ENCODE measurements around the gene CABLES1.
"Not testable (repeated sequence)": the region's sequence is repeated elsewhere in the genome, so short reads cannot be mapped to it uniquely, and the experiment has no call there.

CABLES1 gene

DNA sequence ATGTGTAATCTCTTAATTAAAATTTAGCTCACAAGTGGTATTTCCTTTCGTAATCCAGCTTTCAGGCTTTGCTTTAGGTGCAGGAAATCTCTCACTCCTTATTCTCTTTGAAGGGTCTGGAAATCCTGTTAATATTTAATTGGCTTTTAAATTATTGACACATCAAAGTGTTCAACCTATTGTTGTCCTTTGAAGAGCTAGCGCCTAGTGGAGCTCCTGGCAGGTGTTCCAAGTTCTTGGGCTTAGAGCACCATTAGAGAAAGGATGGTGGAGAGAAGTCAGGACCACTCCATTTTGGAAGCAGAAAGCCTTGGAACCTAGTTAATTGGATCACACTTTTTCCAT lies 92.4 kb downstream of the CABLES1 start:
- no peak for DNase-seq

DNA sequence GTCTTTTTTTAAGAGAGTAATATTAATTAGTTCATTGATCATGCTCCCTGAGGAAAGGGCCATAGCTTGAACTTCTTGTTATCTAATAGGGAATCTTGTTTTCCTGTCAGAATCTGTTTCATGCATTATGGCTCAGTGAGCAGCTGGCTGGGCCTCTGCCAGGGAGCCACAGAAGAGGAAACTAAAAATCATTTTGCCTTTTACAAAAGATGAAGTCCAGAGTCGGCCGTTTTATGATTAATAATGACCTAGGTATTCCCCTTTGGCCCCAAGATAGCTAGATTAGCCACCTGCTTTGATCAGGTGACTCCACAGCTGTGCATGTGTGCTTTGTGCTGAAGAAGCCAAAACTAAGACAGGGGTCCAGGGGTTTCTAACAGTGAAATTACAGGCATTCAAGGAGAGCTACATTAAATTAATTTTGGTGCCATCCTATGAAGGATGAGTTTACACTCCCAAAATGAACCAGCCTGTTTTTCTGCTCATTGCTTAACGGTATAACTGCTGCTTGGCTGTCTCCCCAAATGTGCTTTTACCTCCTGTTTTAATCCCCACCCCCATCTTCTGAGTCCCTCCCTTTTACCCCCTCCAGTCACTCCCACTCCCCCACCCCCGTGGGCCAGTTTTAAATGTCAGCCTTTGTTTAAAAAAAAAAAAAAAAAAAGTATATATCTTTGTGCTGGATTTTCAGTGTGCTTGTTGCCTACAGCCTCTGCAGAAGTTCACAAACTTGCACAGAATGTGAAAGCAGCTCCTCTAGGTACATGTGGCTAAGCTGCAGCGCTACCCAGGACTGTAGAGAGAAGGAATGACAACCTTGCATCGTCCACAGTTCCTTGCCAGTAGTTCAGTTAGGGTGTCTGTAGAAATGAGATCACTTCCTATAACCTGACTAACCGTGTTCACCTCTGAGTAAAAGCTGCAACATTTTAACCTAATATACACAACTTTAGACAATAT lies 93.1 kb downstream of the CABLES1 start:
- DNase-seq = peak; percentile 55

DNA sequence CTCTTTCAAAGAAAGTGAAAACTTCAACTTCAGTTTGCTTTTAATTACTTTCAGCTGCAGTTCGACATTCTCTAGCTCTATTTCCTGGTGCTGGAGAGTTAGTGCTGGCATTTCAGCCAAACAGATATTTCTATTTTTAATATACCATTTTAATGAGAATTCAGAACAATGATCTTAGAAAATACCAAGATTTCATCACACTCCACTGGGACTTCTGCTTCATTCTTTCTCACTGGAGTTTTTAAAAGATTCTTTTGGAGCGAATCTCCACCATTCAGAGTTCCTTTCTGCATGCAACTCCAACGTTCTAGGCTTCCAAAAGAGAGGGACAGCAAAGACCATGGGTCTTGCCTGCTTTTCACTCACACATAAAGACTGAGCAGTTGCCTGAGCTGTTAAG lies 94.2 kb downstream of the CABLES1 start:
- DNase-seq = no peak

DNA sequence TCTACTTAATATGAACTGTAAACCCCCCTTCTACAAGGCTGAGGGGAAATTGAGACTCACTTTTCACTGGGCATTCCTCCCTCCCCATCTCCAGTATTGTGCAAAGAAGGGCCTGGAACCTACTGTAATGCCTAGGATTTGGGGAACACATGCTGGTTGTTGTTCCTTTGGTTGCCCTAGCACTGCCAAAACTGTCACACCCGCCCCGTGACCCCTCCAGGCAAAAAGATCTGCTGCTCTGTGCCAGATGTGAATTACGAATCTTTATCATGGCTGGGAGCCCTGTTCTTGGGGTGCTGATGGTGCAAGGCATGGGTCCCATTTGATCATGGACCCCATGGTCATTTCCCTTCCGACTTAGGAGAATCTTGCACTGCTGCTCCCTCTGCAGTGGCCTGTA lies 95.4 kb downstream of the CABLES1 start:
- DNase-seq = no peak

DNA sequence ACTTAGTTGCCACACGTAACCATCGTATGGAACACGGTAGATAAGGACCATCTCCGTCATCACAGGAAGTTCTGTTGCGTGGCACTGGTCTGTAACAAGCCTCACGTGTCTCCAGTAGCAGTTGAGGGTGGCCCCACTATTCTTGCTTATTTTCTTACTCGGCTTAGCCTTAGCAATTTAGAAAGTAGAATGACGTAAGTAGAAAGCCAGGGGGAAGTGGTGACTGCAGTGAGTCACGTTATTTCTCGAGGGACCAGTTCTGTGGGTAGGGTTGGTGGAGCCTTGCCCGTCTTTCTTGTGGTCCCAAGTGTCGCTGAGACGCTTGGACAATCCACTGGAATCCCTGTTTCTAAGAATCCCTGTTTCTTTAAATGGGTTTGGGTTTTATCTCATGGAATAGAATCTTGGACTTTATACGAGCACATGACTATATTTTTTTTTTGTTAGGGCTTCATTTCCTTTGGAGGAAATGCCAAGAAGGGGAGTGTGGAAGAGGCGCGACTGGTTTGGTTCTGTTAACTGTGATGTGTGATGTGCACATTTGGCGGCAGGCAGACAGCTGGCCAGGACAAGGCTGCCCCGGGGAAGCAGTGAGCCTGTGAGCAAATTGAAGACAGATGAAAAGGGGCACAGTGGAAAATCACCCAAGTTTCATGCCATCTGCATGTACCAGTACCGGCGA lies 96.2 kb downstream of the CABLES1 start:
- DNase-seq = peak; percentile 100

DNA sequence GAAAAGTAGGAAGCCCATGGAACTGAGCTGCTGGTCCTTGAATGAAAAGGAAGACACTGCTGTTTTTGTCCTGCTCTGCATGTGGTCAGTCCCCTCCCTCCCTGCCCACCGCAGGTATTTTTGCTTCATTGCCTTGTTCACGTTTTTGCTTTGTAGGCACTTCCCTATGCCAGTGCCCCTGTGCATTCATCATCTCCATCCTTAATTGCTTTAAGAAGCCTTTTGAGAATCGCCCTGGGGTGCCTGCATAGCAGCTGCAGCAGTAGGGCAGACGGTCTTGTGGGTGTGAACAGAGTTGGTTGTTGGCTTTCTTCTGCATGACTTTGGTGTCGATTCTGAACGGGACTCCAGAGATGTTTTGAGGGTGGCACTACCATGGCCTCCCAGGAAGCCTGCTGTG lies 97.0 kb downstream of the CABLES1 start:
- no peak for DNase-seq

DNA sequence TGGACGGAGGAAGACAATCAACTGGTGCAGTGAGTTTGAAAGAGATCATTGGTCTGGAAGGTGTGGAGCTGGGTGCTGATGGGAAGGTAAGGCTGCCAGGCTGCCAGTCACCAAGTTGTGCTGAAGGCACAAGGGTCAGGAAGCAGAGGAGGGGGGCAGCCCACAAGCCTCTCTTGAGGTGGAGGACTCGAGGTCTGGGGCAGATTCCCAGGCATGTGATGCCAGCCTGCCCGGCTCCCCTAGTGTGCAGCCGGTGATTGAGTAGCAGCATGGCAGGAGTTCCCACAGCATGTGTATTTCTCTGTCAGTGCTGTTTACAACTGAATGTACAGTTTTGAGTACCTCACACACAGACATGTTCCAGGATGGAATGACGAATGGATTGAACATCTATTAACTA lies 99.3 kb downstream of the CABLES1 start:
- no peak for DNase-seq

DNA sequence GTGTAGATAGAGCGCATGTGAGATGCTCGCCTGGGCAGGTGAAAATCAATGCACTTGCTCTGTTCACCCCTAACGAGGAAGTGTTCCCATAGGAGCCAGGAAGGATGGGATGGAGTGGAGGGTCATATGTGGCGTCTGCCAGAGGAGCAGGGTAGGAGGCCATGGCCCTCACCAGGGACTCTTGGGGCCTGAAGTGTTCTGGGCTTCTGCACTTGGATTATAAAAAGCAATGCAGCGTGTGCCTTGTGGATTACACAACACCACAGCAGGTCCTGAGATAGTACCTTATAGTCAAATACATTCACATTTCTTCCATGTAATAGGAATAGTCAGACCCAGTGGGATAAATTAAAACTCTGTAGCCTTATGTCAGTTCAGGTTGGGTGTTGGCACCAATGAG lies 100.1 kb downstream of the CABLES1 start:
- DNase-seq = no peak

DNA sequence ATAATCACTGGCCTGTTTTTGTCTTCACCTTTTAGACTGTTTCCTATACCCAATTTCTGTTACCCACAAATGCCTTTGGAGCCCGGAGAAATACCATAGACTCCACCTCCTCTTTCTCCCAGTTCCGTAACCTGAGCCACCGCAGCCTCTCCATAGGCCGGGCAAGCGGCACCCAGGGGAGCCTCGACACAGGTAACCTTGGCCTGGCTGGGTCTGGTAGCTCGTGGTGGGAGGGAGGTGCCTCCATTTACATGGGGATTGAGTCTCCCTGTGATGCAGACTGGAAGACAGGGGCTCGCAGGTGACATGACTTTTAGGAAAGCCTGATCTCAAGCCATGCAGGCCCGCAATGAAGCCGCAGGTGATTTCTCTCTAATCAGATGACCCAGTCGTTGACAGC lies 100.6 kb downstream of the CABLES1 start:
- no peak for DNase-seq

DNA sequence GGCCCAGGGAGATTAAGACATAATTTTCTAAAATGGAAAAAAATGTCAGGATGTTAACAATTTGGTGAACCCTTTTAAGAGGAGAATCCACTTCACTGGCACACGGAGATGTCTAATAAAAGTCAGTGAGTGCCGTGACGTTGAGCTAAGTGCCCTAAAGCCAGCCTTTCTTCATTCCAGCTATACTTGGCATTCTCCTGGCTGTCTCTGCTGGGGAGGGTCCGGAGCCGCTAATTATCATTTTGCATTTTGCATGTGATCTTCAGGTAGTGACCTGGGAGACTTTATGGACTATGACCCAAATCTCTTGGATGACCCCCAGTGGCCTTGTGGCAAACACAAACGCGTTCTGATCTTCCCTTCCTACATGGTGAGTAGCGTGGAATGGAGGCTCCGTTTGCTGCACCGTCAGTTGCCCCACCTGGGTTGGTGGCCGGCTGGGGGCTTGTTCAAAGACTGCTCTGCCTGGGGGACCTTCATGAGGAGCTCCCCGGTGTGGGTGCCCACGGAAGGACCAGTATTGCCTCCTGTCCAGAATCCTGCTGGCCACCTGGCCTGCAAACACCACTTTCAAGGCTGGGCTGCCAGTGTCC lies 101.7 kb downstream of the CABLES1 start:
- no peak for DNase-seq

DNA sequence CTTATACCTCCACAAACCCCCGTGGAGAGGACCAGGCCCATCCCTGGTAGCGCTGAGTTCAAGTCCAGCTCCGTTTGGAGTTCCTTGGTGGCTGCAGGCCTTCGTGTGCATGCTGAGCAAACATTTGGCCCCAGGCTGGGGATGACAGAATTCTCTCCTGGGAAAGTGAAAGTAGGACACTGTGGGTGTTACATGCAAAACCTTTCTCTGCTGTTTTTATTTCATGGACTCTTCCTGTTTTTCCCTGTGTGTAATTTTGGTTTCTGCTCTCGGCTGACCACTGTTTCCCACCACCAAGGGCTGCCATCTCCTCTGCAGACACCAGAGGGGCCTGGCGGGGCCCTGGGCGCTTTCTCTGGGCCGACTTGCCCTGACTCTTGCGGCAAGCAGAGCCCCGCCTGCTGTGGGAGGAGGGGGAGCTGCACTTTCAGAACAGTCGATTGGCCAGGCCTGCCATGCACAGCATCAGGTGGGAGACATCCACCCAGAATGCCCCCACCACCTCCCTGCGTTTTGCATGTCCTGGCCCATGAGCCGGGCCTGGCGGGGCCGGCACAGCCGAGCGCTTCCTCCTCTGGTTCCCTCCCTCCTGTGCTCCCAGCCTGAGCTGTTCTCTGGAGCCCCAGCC lies 102.4 kb downstream of the CABLES1 start:
- DNase-seq = no peak

DNA sequence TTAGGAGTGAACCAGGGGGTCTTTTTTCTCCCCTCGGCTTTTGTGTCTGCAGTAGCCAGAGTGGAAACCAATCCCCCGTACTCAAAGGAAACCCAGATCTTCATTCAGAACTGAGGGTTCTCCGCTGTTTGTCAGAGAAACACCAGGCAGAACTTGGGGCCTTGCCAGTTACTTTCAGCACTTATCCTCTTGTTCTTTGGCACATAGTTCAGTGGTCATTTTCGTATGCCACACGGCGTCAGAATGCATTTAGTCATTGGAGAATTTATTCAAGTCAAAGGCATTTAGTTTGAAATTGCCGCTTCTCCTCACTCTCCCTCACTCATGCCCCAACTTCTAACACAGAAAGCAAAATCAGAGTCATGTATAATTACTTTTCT lies 102.9 kb downstream of the CABLES1 start:
- DNase-seq = no peak

DNA sequence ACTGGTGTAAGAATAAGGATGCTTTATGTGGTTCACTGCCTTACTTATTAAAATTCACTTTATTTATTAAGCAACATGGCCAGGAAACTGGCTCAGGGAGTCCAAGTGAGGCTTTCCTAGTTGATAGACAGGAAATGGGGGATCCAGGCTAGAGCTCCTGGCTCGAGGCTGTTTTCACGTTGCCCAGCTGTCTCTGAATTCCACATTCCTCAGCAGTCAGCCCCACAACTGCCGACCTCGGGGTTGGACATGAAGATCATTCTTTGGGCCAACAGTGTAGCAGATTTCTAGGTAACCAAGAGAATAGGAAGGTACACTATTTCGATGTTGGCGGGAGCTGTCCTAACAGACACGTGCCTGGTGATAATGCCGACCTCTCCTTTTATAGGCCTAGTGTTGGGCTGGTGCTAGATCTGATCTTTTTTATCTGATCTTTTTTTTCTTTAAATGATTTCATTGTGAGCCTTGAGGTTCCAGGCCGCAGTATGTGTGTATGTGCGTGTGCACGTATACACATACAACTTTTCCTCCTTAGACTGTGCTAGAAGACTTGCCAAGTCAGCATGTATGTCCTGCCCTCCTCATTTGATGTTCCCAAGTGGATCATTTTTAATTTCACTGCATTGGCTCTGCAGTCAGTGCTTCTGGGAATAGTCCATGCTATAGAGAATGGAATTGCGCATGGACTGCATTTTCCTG lies 103.5 kb downstream of the CABLES1 start:
- no peak for DNase-seq

DNA sequence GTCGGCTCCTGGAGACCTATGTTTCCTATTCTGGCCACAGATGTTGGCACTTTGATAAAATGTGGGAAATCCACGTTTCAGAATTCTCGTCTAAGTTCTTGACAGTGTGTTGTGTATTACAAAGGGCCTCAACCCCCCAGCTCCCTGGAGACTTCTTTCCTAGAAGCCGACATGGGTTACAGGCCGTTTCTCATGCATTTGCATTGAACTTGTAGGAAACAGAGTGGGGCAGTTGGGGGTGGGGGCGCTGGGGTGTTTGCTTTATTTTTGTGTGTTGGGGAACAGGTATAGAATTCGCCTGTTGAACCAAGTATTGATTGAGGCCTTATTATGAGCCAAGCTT lies 104.0 kb downstream of the CABLES1 start:
- DNase-seq = no peak

DNA sequence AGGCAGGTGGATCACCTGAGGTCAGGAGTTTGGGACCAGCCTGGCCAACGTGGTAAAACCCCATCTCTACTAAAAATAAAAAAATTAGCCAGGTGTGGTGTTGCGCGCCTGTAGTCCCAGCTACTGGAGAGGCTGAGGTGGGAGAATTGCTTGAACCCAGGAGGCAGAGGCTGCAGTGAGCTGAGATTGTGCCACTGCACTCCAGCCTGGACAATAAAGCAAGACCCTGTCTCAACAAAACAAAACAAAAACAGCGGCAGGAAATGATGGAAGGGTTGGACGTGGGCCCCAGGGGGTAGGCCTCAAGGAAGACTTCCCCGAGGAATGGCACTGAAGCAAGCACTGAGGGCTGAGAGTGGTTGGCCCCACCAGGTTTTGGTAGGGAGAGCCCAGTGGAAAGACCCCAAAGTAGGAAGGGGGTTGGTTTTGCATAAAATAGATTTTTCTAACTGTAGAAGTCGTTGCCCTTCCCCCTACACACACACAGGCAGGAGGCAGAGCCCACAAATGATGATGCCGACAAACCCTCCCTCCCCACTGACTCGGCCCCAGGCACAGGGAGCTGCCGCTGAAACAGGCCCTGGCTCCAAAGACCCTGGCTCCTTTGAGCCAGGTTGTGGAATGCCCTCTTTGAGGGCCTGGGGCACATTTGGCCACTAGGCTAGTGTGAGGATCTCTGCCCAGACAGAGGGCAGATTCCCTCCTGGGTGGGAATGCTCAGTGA lies 104.8 kb downstream of the CABLES1 start:
- DNase-seq = no peak

DNA sequence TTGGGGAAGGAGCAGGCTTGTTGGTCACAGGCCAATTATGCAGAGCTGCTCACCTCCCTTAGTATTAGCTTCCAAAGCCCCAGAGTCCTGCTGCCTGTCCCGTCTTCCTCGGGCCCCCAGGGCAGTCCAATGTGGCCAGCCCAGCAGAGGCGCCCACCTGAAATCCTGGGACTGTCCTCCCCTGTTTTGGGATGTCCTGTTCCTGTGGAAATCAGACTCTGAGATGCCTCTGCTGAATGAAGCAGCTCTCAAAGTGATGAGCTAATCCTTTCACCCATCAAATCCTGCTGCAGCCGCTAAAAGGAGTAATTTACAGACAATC lies 105.3 kb downstream of the CABLES1 start:
- DNase-seq = no peak

DNA sequence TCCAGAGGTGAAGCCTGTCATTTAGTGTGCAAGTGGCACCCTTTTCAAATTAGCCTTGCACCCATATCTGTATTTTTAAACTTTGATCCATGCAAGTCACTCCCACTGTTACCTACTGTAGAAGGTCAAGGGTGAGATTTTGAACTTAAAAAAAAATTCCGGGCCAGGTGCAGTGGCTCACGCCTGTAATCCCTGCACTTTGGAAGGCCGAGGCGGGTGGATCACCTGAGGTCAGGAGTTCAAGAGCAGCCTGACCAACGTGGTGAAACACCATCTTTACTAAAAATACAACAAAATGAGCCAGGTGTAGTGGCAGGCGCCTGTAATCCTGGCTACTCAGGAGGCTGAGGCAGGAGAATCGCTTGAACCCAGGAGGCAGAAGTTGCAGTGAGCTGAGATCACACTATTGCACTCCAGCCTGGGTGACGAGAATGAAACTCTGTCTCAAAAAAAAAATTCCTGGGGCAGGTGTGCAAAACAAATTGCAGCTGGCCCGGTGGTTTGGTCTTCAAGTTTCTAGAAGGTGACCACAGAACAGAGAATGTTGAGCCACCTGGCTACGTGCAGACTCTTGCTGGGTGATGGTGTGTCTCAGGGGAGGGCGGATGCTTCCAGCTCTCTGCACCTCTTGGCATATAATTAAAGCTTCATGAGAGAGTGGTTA lies 106.7 kb downstream of the CABLES1 start:
- DNase-seq = not testable (repeated sequence)

DNA sequence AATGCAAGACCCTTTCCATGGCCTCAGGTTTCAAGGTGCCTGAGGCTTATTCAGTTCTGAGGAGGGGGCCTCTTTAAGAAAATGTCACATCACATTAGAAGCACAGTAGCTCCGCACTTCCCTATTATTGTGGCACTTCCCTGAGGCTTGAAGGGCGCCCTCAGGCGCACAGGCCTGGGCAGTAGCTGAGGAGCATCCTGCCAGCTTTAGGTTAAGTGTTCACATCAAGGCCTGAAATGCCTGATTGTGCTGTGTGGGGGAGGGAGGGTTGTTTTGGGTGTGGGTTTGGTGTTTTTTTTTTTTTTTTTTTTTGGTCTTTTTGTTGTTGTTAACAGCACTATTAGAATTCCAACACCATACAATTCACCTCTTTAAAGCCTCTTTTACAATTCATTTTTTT lies 107.9 kb downstream of the CABLES1 start:
- no peak for DNase-seq

DNA sequence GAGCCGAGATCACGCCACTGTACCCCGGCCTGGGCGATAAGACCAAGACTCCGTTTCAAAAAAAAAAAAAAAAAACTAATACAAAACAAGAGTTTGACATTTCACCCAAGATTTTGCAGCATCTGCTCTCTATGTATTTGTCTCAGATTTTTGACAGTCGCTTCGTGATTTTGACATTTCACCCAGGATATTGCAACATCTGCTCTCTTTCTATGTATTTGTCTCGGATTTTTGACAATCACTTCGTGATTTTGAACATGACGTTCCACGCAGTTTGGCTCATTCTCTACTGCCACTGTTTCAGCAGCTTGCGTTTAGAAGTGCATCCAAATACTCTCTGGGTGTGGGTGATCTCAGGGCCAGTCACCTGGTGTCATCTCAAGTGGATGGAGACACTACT lies 108.5 kb downstream of the CABLES1 start:
- DNase-seq = no peak

DNA sequence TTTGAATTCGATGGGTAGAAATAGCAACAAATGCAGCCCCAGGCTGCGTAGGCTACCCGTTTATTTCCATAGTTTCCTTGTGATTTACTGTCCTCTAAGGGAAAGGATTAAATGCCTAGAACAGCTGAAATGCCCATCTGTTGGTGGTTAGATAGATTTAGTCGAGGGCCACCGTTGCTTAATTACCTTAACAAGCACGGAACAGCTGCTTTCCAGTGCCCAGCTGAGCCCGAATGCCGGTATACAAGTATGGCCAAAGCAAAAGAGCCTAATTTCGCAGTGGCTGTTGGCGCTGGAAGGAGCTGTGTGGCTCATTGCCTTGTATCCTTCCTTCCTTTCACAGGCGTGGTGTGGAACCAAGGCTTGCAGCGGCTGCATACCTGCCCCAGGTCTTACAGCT lies 109.1 kb downstream of the CABLES1 start:
- DNase-seq = no peak

DNA sequence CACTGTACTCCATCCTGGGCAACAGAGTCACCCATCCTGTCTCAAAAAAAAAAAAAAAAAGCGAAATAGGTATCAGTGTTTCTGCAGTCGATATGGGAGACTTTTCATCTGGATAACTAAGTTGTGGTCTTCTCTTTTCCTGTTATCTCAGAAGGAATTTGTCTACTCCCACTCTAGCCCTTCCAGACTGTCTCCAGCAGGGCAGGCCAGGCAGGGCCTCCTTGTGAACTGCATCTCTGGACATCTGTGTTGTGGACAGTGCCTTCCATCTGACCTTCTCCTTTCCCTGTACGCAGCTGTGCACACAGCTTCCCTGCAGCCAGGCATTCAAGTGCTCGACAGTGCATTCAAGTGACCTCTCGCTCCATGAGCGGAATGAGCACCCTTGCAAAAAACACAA lies 110.2 kb downstream of the CABLES1 start:
- DNase-seq = no peak

DNA sequence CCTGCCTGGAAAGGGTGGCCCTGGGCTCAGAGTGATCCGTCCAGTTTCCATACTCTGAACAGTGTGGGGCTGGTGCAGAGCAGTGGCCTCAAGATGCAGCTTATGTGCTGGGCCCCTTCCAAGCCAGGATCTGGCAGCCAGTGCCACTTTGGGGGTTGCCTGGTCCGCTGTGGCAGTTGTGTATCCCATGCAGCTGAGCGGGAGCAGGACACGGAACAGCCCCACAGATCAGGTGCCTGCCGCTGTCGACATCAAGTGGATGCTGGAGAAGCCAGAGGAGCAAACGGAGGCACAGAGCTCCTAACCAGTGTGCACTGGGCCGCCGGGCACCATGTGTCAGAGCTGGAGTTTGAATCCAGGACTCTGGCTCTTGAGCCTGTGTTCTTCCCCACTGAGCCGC lies 112.0 kb downstream of the CABLES1 start:
- no peak for DNase-seq

All from GF-D8 (cell line).